Upper lobe of left lung (tissue), 6 donors: ENCODE measurements around the gene LUC7L3. TPM values are rescaled to one million over a fixed set of nuclear protein-coding genes. Genes with fewer than 3 reads are reported as not detected.

Experiments
- ATAC-seq, 2 donors: fragments of 200-7000 bp; cut with Tn5 transposase; one replicate each; pipeline ENCODE4 v1.9.1; 2022; ENCODE audit warnings: mild to moderate bottlenecking in 2 of 2, moderate library complexity in 2 of 2; ENCODE audit not compliant: low FRiP score in 2 of 2
- DNase-seq, 2 donors: peaks; one replicate each; pipeline ENCODE4 v3.0.0-alpha.2; 2019 to 2020
- H3K27ac ChIP-seq, 4 donors: fragments of 200-600 bp; sonication (generic); one replicate each; pipeline ENCODE4 v1.5.1; 2016 to 2019
- H3K27me3 ChIP-seq, 4 donors: fragments of 200-600 bp; sonication (generic); one replicate each; pipeline ENCODE4 v1.5.1; 2017 to 2019
- H3K36me3 ChIP-seq, 4 donors: fragments of 200-600 bp; sonication (generic); one replicate each; pipeline ENCODE4 v1.5.1; 2016 to 2019
- H3K4me1 ChIP-seq, 4 donors: fragments of 200-600 bp; sonication (generic); one replicate each; pipeline ENCODE4 v1.5.1; 2018 to 2019
- H3K4me3 ChIP-seq, 4 donors: fragments of 200-600 bp; sonication (generic); one replicate each; pipeline ENCODE4 v1.5.1; 2017 to 2019; ENCODE audit warnings: mild to moderate bottlenecking in 2 of 4, moderate library complexity in 1 of 4
- H3K9me3 ChIP-seq, 4 donors: fragments of 200-600 bp; sonication (generic); one replicate each; pipeline ENCODE4 v1.5.1; 2018 to 2019
- CTCF ChIP-seq, 6 experiments: fragments of 450-650 bp in 4 of 6; fragments of 200-600 bp in 2 of 6; sonication (generic) in 2 of 6; IDR thresholded peaks; one replicate each; pipeline ENCODE4 v1.5.1; 2016 to 2019; ENCODE audit warnings: antibody characterized with exemption in 6 of 6
- EP300 ChIP-seq, 4 donors: sonication (generic); formaldehyde crosslinking; IDR thresholded peaks; one replicate each; pipeline ENCODE4 v1.5.1; 2017; ENCODE audit warnings: antibody characterized with exemption in 4 of 4, control low read depth in 2 of 4
- POLR2A ChIP-seq, 4 donors: fragments of 450-650 bp; IDR thresholded peaks; one replicate each; pipeline ENCODE4 v1.5.1; 2016 to 2017; ENCODE audit warnings: antibody characterized with exemption in 4 of 4, mild to moderate bottlenecking in 2 of 4
- POLR2AphosphoS5 ChIP-seq, 2 donors: sonication (generic); formaldehyde crosslinking; IDR thresholded peaks; one replicate each; pipeline ENCODE4 v1.5.1; 2017; ENCODE audit warnings: antibody characterized with exemption in 2 of 2
- WGBS, 2 donors: methylation state at CpG; one replicate each; pipeline ENCODE4 v1.1.5; 2017 to 2018; 5-methylcytosine and 5-hydroxymethylcytosine counted together
- total RNA-seq, 6 donors: library from RNA; depleted of rRNA in 4 of 6; stranded (reverse); fragments of >200 nt in 4 of 6; gene quantifications; one replicate each; pipeline versions ENCODE4 v1.1.0 to v1.2.1, GENCODE V29; 2016 to 2021
- donor health status: DM: no; HTN: no; CAD: no; lungs with moderate emphysema.
- donor health status: DM: no; HTN: yes; CAD: no; lungs with severe emphysema.

LUC7L3 gene
- total RNA-seq, 6 donors from 2014 or later, result 38.2 to 625 (median 91.4) TPM

DNA sequence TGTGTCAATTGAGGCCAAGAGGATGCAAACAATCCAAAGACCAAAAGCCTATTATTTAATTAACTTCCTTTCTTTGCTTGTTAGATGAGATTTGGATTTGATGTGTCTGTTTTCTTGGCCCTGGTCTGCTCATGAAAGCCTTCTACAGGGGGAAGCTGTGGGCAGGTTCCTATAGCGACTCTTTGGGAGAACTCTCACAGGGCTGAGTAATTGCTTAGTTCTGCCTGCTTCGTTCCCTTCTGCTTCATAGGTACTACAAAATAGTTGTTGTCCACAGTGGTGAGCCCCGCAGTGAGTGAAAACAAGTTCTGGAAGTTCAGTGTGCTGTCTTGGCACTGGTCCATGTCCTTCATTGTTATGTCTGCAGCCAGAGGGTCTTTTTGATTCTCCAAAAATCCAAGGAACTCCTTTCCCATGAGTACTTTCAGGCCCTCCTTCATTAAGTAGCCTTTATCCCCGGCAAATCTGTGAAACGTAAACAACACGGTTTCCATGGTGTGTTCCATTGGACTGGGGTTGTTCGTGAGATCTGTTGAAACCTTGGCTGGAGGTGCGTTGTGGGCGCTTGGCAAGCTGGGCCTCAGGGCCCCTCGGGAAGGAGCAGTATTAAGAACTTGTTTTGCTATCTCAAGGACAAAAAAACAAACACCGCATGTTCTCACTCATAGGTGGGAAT, 77.9 kb downstream of the LUC7L3 start:
- 50 to 60% methylated on average over 11 of the region's 11 CpGs for WGBS, 2 donors
- Histone ChIP-seq H3K27ac (no peak overlapping the region), H3K4me3 (no peak overlapping the region), H3K4me1 (no peaks in the 10 kb centered on the region), H3K9me3 (no peaks in the 10 kb centered on the region), H3K36me3 (no peaks in the 10 kb centered on the region), H3K27me3 (no peaks in the 10 kb centered on the region)
- DNase-seq, result no peak
- no peak for ATAC-seq
- TF ChIP-seq CTCF (IDR thresholded peaks at IDR 0.05) (no peak), POLR2AphosphoS5 (IDR thresholded peaks at IDR 0.05) (no peak), EP300 (IDR thresholded peaks at IDR 0.05) (no peak), POLR2A (IDR thresholded peaks at IDR 0.05) (no peak)

- 80 to 92% methylated on average over 19 of the region's 19 CpGs for WGBS, 2 donors
- no peak overlapping the region for H3K4me3 ChIP-seq
- ATAC-seq, result peak in 1 of 2 donors; percentile 13
- no peak for TF ChIP-seq POLR2A (IDR thresholded peaks at IDR 0.05)
- TF ChIP-seq CTCF (IDR thresholded peaks at IDR 0.05), result no peak
- no peaks in the 10 kb centered on the region for H3K36me3 ChIP-seq
- H3K4me1 ChIP-seq, result no peaks in the 10 kb centered on the region
- no peaks in the 10 kb centered on the region for H3K27me3 ChIP-seq
- H3K9me3 ChIP-seq, result no peaks in the 10 kb centered on the region
- DNase-seq, result peak in 1 of 2 donors; percentile 60
- no peak overlapping the region for H3K27ac ChIP-seq
Observed at GRCh38 chr17:50798424-50799288, 79.3 kb downstream of the LUC7L3 start.

DNA sequence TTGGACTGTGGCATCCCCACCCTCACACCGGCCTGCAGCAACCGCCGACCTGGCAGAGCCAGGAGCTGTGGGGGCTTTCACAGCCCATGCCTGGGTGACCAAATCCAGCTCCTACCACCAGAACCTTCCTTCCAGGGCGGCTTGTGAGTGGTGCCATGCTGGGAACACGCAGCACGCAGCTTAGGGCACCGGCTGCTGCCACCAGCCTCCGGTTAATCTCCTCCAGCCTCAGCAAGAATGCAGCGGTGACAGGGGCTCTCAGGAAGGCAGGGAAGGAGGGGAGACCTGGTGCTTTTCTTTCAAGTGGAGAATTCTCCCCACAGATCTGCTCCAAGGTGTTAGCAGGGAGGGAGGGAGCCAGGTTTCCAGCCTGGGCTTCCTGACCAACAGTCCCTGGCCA, 80.2 kb downstream of the LUC7L3 start:
- Histone ChIP-seq H3K9me3 (no peaks in the 10 kb centered on the region), H3K36me3 (no peaks in the 10 kb centered on the region), H3K4me3 (no peak overlapping the region), H3K4me1 (no peaks in the 10 kb centered on the region), H3K27ac (no peak overlapping the region), H3K27me3 (no peaks in the 10 kb centered on the region)
- TF ChIP-seq EP300 (IDR thresholded peaks at IDR 0.05) (no peak), POLR2AphosphoS5 (IDR thresholded peaks at IDR 0.05) (no peak), CTCF (IDR thresholded peaks at IDR 0.05) (no peak), POLR2A (IDR thresholded peaks at IDR 0.05) (no peak)
- 85 to 90% methylated on average over 5 to 9 of the region's 9 CpGs for WGBS, 2 donors
- DNase-seq, result peak in 1 of 2 donors; percentile 59
- no peak for ATAC-seq

- H3K4me1 ChIP-seq, result no peaks in the 10 kb centered on the region
- ATAC-seq, result no peak
- WGBS, 2 donors, result 93 to 96% methylated on average over 12 of the region's 12 CpGs
- H3K27me3 ChIP-seq, result no peaks in the 10 kb centered on the region
- no peaks in the 10 kb centered on the region for H3K36me3 ChIP-seq
- no peak for DNase-seq
- no peaks in the 10 kb centered on the region for H3K9me3 ChIP-seq
- TF ChIP-seq POLR2A (IDR thresholded peaks at IDR 0.05) (no peak), CTCF (IDR thresholded peaks at IDR 0.05) (no peak)
- no peak overlapping the region for H3K4me3 ChIP-seq
- H3K27ac ChIP-seq, result no peak overlapping the region
Observed at GRCh38 chr17:50800196-50800700, 80.8 kb downstream of the LUC7L3 start.
